VCaP (cell line): ENCODE results near the gene MICAL3.
"Not testable (repeated sequence)": the region's sequence is repeated elsewhere in the genome, so short reads cannot be mapped to it uniquely, and the experiment has no call there.

Experiments
- H3K27ac ChIP-seq: fragments of 450-650 bp; 2 replicates; pipeline ENCODE4 v1.5.1; 2017
- TF ChIP-seq, protein P1 (sequence below): fragments of 450-650 bp; conservative IDR thresholded peaks from 2 replicates; pipeline ENCODE4 v1.5.1; 2017; ENCODE audit warnings: mild to moderate bottlenecking, moderate library complexity

Gene MICAL3

DNA sequence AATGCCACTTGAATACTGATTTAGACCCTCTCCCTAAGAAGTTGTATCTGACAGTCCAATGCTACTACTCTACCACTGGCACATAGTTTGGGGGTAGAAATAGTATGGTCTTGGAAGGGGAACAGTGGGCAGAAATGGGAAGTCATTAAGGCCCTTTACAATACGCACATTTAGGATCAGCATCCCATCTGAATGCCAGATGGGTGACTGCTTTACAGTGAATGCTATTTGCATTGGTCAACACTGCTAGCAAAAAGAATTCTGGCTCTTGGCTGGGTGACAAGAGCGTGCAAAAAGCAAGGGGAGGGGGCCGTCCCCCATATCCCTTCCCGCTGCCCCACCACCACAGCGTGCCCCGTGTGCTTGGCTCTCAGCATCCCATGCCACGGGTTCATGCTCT lies 145.4 kb downstream of the MICAL3 start:
- TF ChIP-seq, protein P1, sequence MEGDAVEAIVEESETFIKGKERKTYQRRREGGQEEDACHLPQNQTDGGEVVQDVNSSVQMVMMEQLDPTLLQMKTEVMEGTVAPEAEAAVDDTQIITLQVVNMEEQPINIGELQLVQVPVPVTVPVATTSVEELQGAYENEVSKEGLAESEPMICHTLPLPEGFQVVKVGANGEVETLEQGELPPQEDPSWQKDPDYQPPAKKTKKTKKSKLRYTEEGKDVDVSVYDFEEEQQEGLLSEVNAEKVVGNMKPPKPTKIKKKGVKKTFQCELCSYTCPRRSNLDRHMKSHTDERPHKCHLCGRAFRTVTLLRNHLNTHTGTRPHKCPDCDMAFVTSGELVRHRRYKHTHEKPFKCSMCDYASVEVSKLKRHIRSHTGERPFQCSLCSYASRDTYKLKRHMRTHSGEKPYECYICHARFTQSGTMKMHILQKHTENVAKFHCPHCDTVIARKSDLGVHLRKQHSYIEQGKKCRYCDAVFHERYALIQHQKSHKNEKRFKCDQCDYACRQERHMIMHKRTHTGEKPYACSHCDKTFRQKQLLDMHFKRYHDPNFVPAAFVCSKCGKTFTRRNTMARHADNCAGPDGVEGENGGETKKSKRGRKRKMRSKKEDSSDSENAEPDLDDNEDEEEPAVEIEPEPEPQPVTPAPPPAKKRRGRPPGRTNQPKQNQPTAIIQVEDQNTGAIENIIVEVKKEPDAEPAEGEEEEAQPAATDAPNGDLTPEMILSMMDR = no peak

DNA sequence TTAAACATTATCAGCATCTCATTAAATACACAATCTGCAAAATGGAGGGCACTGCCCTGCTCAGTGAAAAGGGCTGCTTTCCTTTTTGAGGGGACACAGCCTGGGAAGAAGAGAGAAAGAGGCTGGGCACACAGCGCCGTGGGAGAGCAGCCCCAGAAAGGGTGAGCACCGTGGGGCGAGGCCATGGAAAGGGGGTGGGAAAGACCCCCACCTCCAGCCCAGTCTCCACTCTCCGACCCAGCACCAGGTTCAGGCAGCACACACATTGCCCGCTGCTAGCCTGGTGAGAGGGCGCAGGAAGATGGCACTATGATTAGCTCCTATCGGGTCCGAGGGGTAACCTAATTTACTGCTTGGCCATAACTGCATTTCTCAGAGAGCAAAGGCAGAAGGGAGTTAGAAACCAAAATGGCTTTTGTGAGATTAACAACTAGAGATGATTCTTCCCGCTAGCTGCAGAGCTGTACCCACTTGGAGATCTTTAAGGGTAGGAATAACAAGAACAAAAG lies 146.1 kb downstream of the MICAL3 start:
- TF ChIP-seq, protein P1 = no peak
- H3K27ac ChIP-seq = no peak overlapping the region

More for the DNA sequence above, 145.4 kb downstream of the MICAL3 start:
- H3K27ac ChIP-seq = no peak overlapping the region

DNA sequence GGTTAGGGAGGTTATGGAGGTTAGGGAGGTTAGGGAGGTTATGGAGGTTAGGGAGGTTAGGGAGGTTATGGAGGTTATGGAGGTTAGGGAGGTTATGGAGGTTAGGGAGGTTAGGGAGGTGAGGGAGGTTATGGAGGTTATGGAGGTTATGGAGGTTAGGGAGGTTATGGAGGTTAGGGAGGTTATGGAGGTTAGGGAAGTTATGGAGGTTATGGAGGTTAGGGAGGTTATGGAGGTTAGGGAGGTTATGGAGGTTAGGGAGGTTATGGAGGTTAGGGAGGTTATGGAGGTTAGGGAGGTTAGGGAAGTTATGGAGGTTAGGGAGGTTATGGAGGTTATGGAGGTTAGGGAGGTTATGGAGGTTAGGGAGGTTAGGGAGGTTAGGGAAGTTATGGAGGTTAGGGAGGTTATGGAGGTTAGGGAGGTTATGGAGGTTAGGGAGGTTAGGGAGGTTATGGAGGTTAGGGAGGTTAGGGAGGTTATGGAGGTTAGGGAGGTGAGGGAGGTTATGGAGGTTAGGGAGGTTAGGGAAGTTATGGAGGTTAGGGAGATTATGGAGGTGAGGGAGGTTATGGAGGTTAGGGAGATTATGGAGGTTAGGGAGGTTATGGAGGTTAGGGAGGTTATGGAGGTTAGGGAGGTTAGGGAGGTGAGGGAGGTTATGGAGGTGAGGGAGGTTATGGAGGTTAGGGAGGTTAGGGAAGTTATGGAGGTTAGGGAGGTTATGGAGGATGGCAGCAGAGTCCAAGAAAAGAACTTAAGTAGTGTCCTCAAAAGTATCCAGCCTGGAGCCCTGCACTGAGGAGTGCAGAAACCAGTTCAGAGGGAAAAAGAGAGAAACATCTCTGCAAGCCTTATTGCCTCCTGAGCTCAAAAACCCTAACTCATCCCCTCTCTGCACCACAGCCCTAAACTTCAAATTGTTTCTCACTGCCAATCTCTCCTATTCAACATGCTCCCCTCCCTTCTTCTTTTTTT lies 147.2 kb downstream of the MICAL3 start:
- not testable (repeated sequence) for H3K27ac ChIP-seq

DNA sequence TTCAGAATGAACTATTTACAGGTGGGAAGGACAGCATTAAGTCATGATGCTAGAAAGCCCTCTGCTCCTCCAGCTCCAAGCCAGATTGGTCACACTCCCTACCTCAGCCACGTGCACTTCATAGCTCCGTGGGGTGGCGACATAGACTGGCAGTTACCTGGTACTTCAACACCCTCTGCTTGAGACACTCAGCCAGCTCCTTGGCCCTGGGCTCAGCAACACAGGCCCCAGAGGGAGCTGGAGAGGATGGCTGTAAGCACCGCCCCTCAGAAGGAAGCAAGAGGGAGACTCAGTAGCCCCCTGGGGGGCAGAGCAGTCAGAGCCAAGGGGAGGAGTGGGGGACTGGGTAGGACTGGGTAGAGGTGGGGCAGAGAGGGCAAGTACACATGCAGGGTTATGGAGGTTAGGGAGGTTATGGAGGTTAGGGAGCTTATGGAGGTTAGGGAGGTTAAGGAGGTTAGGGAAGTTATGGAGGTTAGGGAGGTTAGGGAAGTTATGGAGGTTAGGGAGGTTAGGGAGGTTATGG lies 148.0 kb downstream of the MICAL3 start:
- H3K27ac ChIP-seq = no peak overlapping the region
- TF ChIP-seq, protein P1 = no peak

DNA sequence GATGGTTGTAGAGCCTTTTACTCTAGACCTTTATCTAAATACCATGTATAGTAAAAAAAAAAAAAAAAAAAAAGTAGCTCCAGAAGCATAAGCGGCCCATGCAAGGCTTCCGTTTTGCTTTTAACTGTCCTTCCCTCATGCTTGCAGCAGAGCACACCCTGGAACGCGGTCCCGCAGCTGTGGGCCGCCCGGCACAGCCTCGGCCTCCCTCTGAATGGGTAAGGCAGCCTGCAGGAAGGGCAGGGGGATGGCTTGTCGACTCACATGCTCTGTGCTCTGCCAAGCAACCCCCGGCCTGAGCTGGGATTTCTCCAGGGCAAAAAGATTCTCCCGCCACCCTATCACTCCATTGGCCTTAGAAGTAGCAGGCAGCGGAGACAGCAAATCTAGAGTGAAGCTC lies 148.7 kb downstream of the MICAL3 start:
- TF ChIP-seq, protein P1 = no peak

DNA sequence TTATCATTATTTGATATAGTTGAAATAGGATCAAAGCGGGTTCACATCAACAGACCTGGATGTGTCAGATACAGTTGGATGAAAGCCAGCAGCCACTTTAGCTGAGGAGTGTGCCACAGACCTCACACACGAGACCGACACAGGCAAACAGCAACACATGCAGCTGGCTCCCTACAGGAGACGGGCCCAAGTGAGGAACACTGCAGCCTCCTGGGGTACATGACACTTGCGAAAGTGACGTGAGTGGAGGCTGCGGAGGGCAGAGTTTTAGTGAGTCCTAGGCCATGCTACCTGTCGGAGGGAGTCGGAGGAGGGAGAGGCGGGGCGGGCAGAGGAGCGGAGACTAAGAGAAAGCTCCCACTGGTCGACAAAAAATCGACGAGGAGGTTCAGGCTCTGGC lies 149.2 kb downstream of the MICAL3 start:
- TF ChIP-seq, protein P1 = no peak
- H3K27ac ChIP-seq = no peak overlapping the region

More for the DNA sequence above, 148.7 kb downstream of the MICAL3 start:
- no peak overlapping the region for H3K27ac ChIP-seq

DNA sequence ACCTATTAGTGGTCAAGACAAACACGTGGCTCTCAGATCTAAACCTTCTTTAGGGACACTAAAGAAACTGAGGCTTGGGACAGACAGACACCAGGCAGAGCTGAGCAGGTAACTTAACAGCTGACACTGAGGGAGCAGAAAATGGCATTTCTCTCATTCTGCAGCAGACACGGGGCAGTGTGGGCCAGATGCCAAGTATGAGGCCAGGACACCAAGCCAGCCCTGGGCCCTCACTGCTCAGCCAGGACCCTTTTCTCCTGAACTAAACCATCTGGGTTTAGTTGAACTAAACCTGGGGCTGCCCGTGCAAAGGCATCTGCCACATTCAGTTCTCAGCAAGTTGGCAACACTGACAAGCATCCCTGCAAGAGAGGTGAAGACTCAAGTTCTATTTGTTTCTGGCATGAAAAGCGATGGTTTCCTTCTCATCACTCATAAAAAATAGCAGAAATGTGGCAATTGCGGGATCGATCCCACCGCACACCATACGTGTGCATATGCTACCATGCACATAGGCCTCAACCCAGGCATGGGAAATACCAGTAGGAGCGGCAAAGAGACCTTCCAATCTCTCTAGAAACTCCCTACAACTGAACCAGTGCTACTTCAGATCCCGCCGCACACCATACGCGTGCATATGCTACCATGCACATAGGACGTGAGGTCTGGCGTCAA lies 150.0 kb downstream of the MICAL3 start:
- H3K27ac ChIP-seq = no peak overlapping the region
- TF ChIP-seq, protein P1 = no peak
